ENCODE data around the gene PRM3.

GRCh38 chr16:11229432-11229831 is 44.0 kb downstream of the PRM3 start:
- no peak for TF ChIP-seq POLR2A (IDR thresholded peaks at IDR 0.05)
- TF ChIP-seq, protein P1, sequence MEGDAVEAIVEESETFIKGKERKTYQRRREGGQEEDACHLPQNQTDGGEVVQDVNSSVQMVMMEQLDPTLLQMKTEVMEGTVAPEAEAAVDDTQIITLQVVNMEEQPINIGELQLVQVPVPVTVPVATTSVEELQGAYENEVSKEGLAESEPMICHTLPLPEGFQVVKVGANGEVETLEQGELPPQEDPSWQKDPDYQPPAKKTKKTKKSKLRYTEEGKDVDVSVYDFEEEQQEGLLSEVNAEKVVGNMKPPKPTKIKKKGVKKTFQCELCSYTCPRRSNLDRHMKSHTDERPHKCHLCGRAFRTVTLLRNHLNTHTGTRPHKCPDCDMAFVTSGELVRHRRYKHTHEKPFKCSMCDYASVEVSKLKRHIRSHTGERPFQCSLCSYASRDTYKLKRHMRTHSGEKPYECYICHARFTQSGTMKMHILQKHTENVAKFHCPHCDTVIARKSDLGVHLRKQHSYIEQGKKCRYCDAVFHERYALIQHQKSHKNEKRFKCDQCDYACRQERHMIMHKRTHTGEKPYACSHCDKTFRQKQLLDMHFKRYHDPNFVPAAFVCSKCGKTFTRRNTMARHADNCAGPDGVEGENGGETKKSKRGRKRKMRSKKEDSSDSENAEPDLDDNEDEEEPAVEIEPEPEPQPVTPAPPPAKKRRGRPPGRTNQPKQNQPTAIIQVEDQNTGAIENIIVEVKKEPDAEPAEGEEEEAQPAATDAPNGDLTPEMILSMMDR (IDR thresholded peaks at IDR 0.05 in 4 of 5, conservative IDR thresholded peaks at IDR 0.05 in 1 of 5): no peak
